Nephron (organoid): ENCODE measurements around the gene HPSE.

Experiments used
- H3K27ac Mint-ChIP-seq, 3 experiments: 2 replicates each; pipeline ENCODE4 v1.8.0; 2020; ENCODE audit warnings: mixed read lengths in 3 of 3, mild to moderate bottlenecking in 2 of 3, moderate library complexity in 1 of 3
- H3K27me3 Mint-ChIP-seq: 2 replicates; pipeline ENCODE4 v1.8.0; 2021; ENCODE audit warnings: low read depth, mild to moderate bottlenecking, moderate library complexity, mixed read lengths
- H3K36me3 Mint-ChIP-seq: 2 replicates; pipeline ENCODE4 v1.8.0; 2020; ENCODE audit warnings: low read depth, mixed read lengths
- H3K4me1 Mint-ChIP-seq: 2 replicates; pipeline ENCODE4 v1.8.0; 2020; ENCODE audit warnings: mixed read lengths
- H3K4me3 Mint-ChIP-seq, 3 experiments: 2 replicates each; pipeline ENCODE4 v1.8.0; 2020; ENCODE audit warnings: mild to moderate bottlenecking in 3 of 3, mixed read lengths in 3 of 3, moderate library complexity in 2 of 3
- H3K9me3 Mint-ChIP-seq: 2 replicates; pipeline ENCODE4 v1.8.0; 2020; ENCODE audit warnings: mixed read lengths
- CTCF ChIP-seq, 3 experiments: fragments of 200-600 bp; sonication (generic); IDR thresholded peaks; one replicate each; pipeline ENCODE4 v1.5.0; 2021; ENCODE audit warnings: antibody characterized with exemption in 3 of 3; ENCODE audit not compliant: unreplicated experiment in 3 of 3

Gene HPSE

DNA sequence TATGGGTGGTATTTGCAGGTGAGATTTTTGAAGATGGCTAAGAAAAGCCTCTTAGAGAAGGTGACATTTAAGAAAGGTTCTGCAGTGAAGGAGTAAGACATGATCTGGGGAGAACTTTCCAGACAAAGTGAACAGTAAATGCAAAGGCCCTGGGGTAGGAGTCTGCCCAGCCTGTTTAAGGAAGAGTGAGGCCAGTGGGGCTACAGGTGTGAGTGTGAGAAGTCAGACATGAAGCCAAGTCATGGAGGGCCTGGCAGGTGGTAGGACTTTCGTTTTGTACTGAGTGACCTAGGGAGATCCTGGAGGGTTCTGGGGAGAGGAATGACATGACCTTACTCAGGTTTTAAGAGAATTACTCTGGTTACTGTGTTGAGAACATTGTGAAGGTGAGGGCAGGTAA is 71.5 kb downstream of the HPSE start:
- no peak for TF ChIP-seq CTCF (IDR thresholded peaks at IDR 0.05; ENCODE audit: unreplicated experiment in 3 of 3)
- Mint-ChIP-seq H3K27me3 (no peaks in the 10 kb centered on the region), H3K4me1 (no peaks in the 10 kb centered on the region), H3K27ac (no peak overlapping the region), H3K4me3 (no peak overlapping the region), H3K9me3 (no peaks in the 10 kb centered on the region), H3K36me3 (peaks cover 27% of the 10 kb centered on the region)

- no peaks in the 10 kb centered on the region for H3K9me3 Mint-ChIP-seq
- H3K4me3 Mint-ChIP-seq = no peak overlapping the region
- peaks cover 25% of the 10 kb centered on the region for H3K36me3 Mint-ChIP-seq
- no peak overlapping the region for H3K27ac Mint-ChIP-seq
- no peaks in the 10 kb centered on the region for H3K4me1 Mint-ChIP-seq
- H3K27me3 Mint-ChIP-seq = no peaks in the 10 kb centered on the region
- no peak for TF ChIP-seq CTCF (IDR thresholded peaks at IDR 0.05; ENCODE audit: unreplicated experiment in 3 of 3)
Observed at GRCh38 chr4:83262682-83263081, 72.0 kb downstream of the HPSE start.

- Mint-ChIP-seq H3K27ac (no peak overlapping the region), H3K27me3 (no peaks in the 10 kb centered on the region), H3K36me3 (peaks cover 28% of the 10 kb centered on the region), H3K4me3 (no peak overlapping the region), H3K9me3 (no peaks in the 10 kb centered on the region), H3K4me1 (no peaks in the 10 kb centered on the region)
- TF ChIP-seq CTCF (IDR thresholded peaks at IDR 0.05; ENCODE audit: unreplicated experiment in 3 of 3) = no peak
Observed at GRCh38 chr4:83261307-83261706, 73.3 kb downstream of the HPSE start.

DNA sequence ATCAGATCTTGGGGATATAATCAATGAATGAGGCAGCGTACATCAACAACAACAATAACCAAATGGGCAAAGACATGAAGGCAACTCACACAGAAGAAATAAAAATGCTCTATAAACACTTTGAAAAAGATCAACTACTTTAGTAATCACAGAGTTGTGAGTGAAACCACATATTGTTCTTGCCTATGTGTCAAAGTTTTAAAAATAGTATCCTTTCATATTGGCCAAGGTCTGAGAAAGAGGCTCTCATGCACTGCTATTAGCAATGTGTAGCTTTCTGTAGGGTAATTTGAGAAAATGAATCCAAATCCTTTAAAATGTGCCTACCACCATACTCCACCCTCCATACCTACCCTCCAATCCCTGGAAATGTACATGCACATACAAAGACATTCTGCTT is 75.1 kb downstream of the HPSE start:
- no peak overlapping the region for H3K27ac Mint-ChIP-seq
- no peaks in the 10 kb centered on the region for H3K9me3 Mint-ChIP-seq
- no peak overlapping the region for H3K4me3 Mint-ChIP-seq
- no peaks in the 10 kb centered on the region for H3K27me3 Mint-ChIP-seq
- no peaks in the 10 kb centered on the region for H3K4me1 Mint-ChIP-seq
- H3K36me3 Mint-ChIP-seq = peaks cover 17% of the 10 kb centered on the region
- no peak for TF ChIP-seq CTCF (IDR thresholded peaks at IDR 0.05; ENCODE audit: unreplicated experiment in 3 of 3)

GRCh38 chr4:83258461-83258860 is 76.2 kb downstream of the HPSE start:
- Mint-ChIP-seq H3K9me3 (no peaks in the 10 kb centered on the region), H3K27me3 (no peaks in the 10 kb centered on the region)

More at GRCh38 chr4:83258461-83258860, 76.2 kb downstream of the HPSE start:
- H3K36me3 Mint-ChIP-seq = peaks cover 17% of the 10 kb centered on the region
- no peak for TF ChIP-seq CTCF (IDR thresholded peaks at IDR 0.05; ENCODE audit: unreplicated experiment in 3 of 3)
- H3K27ac Mint-ChIP-seq = no peak overlapping the region
- H3K4me3 Mint-ChIP-seq = no peak overlapping the region
- no peaks in the 10 kb centered on the region for H3K4me1 Mint-ChIP-seq
